Hematopoietic multipotent progenitor cell treated with erythropoietin and hydrocortisone succinate and interleukin-3 and kit ligand, for 4 days (in vitro differentiated cells): ENCODE data around the gene PTPRT.

ENCODE experiments used
- DNase-seq: peaks from one replicate; pipeline ENCODE4 v3.0.0-alpha.2; 2015

PTPRT gene

GRCh38 chr20:42785041-42785440 lies 404.7 kb downstream of the PTPRT start:
- DNase-seq = no peak

DNA sequence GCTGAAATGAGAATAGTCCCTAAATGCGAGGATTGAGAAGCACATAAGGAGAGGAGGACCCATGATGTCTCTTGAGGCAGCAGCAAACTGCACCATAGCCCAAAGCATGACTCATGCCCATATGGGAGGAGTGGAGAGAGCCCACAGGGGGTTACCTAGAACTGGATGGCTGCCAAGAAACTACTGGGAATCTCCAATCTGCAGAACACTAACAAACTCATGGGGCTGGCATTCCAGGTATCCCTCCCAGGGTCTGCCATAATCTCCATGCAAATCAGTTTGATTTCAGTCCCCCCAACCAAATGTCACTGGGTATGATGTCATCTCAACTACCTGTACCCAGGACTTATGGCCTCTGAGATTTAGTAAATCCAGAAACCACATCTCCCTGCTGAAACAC lies 410.5 kb downstream of the PTPRT start:
- no peak for DNase-seq

DNA sequence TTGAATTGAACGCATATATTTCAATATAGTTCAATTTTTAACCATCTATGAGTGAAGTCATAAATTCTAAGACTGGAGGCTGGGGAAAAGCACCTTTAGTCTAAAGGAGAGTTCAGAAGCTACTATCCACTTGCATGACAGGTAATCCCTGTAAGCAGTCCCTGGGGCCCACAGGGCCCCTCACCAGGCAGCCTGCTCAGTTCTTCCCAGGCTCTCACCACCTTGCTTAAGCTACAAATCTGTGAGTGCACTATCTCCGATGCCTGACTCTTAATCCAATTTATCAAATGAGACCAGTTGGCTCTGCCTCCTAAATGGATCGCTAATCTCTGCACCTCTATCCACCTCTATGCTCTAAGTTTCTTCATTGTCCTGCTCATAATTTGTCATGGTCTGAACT lies 413.8 kb downstream of the PTPRT start:
- no peak for DNase-seq

- no peak for DNase-seq
These were observed 414.7 kb downstream of the PTPRT start for GRCh38 chr20:42775037-42775436.

DNA sequence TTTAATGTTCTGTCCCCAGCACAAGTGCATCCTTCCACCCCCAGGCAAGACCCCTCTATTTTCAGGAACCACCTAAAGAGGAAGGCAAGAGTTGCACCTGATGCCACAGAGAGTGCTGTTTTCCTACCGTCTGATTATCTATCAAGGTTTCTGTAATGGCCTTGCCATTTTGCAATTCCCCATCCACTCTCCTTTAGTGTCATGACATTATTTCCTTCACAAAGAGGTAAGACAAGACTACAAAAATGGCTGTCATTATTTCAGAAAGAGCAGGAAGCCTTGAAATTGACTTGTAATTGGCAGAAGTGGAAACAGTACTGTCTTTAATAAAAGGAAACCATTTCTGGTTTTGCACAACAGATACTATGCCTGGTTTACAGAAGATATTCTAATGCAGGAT lies 426.7 kb downstream of the PTPRT start:
- no peak for DNase-seq

- no peak for DNase-seq
These were observed 432.7 kb downstream of the PTPRT start for GRCh38 chr20:42756991-42757390.

- no peak for DNase-seq
These were observed 435.0 kb downstream of the PTPRT start for GRCh38 chr20:42754706-42755105.

DNA sequence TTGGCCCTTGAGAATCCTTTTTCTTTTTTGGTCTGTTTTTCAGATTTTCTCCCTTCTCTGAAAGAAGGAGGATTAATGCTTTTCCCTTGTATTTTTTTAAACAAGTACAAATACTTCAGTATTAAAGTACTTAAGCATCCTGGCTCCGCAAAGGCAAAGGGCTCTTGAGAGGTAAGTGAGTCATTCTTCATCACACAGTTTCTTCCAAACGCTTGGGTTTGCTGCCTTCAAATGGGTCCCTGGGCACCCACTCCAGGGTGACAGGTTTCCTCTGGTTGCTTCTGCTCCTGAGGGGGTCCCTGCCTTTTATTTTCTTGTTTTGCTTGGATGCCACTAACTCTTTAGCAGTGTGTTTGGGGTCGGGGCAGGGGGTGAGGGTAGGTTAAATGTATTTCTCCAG lies 437.1 kb downstream of the PTPRT start:
- DNase-seq = no peak

GRCh38 chr20:42749556-42749955 lies 440.1 kb downstream of the PTPRT start:
- DNase-seq = no peak

DNA sequence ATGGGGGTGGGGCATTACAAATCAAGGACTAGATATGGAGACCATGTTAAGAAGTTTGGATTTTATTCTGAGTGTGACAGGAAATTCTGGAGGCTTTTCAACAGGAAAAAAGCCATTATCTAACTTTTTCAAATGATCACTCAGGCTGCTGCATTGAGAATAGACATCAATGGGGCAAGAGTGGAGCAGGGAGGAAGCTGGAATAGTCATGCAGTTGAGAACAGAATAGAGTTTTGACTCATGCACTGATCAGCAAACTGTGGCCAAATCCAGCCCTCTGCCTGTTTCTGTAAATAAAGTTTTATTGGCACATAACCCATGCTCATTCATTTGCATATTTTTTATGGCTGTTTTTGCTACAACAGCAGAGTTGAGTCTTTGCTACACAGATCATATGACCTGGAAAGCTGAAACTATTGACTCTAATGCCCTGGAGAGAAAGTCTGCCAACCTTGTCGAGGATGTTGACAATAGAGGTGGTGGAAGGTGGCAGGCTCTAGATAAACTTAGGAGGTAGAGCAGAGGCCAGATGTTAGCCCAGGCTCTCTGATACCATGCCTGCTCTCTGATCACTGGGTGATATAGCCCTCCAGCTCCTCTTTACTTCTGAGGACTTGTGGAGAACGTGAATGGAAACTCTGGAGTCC lies 441.8 kb downstream of the PTPRT start:
- no peak for DNase-seq

- no peak for DNase-seq
These were observed 444.8 kb downstream of the PTPRT start for GRCh38 chr20:42744756-42745465.

DNA sequence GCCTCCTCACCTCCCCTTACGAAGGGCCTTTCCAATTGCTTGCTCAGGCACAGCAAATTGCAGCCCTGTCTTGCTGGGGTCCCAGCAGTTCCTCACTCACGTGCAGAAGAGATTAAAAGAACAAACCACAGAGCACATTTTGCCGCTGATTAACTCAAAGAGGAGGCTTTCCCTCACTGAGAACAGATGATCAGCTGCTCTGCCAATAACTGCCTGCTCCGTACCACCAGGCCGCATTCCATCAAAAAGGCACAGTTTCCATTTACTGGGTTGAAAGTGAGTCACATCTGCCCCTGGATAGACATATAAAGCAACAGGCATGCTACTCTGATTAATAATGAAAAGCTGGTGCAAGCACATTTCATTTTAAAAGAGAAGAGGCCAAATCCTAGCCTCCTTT lies 446.8 kb downstream of the PTPRT start:
- DNase-seq = no peak

GRCh38 chr20:42741906-42742305 lies 447.8 kb downstream of the PTPRT start:
- DNase-seq = no peak

- DNase-seq = no peak
These were observed 449.4 kb downstream of the PTPRT start for GRCh38 chr20:42740226-42740870.

DNA sequence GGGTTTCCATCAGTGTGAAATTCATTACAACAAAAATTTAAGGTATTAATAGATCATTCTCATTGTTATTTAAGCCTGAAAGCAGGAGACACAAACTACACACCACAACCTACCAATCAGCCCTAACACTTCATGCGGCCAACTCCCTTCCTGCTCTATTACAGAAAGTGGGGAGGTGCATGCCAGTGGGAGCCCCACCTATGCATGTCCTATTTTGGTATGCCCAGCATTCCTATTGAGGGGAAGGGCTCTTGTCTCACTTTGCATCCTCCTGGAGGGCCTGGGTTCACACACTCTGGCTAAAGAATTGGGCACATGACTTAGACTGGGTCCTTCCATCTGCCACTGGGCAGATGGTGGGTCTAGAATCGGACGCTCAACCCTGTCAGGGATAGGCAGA lies 450.0 kb downstream of the PTPRT start:
- no peak for DNase-seq

GRCh38 chr20:42735539-42735938 lies 454.2 kb downstream of the PTPRT start:
- DNase-seq = no peak

- no peak for DNase-seq
These were observed 454.9 kb downstream of the PTPRT start for GRCh38 chr20:42734660-42735368.

DNA sequence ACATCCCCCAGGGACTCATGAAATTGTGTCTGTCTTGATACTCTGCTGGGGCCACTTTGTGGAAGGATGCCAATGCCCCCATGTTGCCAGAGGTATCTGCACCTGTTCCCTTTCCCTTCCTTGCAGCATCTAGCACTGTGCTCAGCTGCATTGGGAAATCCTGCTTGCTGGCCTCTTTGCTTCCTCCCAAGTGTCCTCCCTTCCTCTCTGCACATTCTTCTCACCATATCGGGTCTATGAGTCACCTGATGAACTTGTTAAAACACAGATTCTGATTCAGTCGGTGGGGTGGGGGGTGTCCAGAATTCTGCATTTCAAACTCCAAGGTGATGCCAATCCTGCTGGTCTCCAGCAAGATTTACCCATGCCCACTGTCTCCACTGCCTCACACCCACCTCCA lies 467.8 kb downstream of the PTPRT start:
- DNase-seq = no peak

DNA sequence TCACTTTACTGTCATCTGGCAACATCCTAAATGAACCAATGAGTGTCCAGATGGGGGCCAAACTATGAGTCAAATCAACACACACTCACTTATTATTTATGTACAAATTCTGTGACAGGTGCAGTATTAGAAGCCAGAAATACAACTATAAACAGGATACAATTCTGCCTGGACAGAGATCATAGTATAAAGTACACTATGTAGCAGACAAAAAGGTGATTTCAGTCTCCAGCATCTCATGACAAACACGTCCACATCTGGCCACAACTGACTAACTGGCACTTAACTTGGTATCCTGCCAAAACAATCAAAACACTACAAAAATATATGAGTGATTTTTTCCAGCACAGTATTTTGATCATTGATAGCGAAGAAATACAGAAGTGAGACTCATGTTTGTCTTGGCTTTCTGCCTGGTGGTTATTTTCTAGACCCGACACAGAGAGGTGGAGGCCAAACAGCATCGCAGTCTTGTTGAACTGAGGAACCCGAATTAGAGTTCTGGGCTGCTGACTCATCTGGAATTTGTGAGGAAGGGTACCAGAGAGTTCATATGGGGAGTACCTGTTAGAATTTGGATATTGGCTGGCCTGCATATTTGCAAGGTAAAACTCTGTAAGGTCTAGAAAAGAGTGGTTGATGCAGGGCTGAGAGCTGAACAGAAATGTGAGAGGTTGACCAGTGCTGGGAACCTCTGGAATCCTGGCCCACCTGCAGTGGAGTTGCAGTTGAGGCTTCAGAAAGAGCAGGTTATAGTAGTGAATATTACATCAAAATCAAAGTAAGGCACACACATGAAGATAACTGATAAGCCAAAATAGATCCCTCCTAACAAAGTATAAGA lies 475.2 kb downstream of the PTPRT start:
- no peak for DNase-seq

- no peak for DNase-seq
These were observed 481.4 kb downstream of the PTPRT start for GRCh38 chr20:42708266-42708665.

DNA sequence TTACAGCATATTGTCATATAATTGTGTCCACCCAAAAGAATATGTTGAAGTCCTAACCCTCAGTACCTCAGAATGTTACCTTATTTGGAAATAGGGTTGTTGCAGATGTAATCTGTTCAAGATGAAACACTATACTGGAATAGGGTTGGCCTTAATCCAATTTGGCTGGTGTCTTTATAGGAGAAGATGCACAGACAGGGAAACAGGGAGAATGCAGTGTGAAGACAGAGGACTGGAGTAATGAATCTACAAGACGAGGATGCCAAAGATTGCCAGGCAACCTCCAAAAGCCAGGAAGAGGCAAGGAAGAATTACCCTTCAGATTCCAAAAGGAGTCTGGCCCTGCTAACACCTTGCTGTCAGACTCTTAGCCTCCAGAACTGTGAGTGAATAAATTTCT lies 482.9 kb downstream of the PTPRT start:
- DNase-seq = no peak

DNA sequence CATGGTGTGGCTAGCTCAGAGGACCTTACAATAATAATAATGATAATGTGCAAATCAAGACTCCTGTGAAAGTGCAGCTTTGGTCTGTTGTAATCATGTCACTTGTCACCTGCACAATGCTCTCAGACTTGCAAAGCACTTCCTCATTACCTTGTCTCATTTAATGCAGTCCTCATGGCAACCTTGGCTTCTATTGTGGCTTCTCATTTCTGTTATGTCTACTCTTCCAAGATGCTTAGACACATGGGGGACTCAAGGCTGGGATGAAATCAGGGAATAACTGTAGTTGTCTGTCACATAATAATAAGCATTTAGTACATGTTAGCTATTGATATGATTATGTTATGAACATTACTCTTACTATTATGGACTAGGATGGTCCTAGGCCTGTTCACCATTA lies 484.2 kb downstream of the PTPRT start:
- DNase-seq = no peak

DNA sequence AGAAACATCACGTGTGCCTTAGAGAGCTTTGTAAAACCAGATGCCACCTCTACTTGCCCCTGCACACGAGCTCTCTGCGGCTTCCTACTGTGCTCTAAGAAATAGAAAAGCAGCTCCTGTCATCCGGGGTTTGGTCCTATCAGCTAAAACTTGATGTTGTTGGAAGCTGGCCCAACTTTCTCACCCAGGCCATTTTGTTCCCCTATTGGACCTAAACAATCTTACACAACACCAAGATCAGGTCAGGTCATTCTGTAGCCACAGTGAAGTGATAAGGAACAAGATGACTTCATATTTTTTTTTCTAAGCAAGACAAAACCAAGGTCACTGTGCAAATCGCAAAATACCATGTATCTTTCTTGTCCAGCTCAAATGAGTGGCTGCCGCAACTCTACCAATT lies 486.0 kb downstream of the PTPRT start:
- DNase-seq = no peak
